Spinal cord (tissue), 10 donors: Measurements from ENCODE around the gene SMG1. TPM values are rescaled to one million over a fixed set of nuclear protein-coding genes. Genes with fewer than 3 reads are reported as not detected.
"Not testable (repeated sequence)": the region's sequence is repeated elsewhere in the genome, so short reads cannot be mapped to it uniquely, and the experiment has no call there.

Source experiments
- DNase-seq, 6 donors: peaks; one replicate each; pipeline versions ENCODE4 v3.0.0 to v3.0.0-alpha.2; 2013 to 2015; ENCODE audit warnings: low spot score in 6 of 6, low read depth in 4 of 6
- H3K27ac ChIP-seq: one replicate; pipeline ENCODE4 v1.5.1; 2013; ENCODE audit warnings: low read depth, low read length, control low read depth
- H3K27me3 ChIP-seq: one replicate; pipeline ENCODE4 v1.6.1; 2013; ENCODE audit warnings: low read length; ENCODE audit not compliant: control insufficient read depth, insufficient read depth
- H3K36me3 ChIP-seq: one replicate; pipeline ENCODE4 v1.6.1; 2013; ENCODE audit warnings: low read length; ENCODE audit not compliant: control insufficient read depth, insufficient read depth
- H3K4me1 ChIP-seq: one replicate; pipeline ENCODE4 v1.6.1; 2013; ENCODE audit warnings: low read length; ENCODE audit not compliant: control insufficient read depth, insufficient read depth
- H3K4me3 ChIP-seq: one replicate; pipeline ENCODE4 v1.5.1; 2013; ENCODE audit warnings: low read depth, low read length, control low read depth
- H3K9me3 ChIP-seq: one replicate; pipeline ENCODE4 v1.6.1; 2013; ENCODE audit warnings: low read length; ENCODE audit not compliant: control insufficient read depth, insufficient read depth
- WGBS: methylation state at CpG from one replicate; pipeline ENCODE4 v1.1.5; 2013; ENCODE audit warnings: missing lambda C conversion rate; ENCODE audit not compliant: insufficient coverage; 5-methylcytosine and 5-hydroxymethylcytosine counted together
- polyA plus RNA-seq, 2 donors: library from polyadenylated mRNA; unstranded; fragments of 120-200 nt; gene quantifications; one replicate each; pipeline ENCODE4 v1.2.1, GENCODE V29; 2013; ENCODE audit not compliant: insufficient read length in 2 of 2
- total RNA-seq, 2 donors: library from RNA; depleted of rRNA in 1 of 2; stranded (reverse); fragments of 120-200 nt in 1 of 2; fragments of >200 nt in 1 of 2; gene quantifications; one replicate each; pipeline versions ENCODE4 v1.2.3 to v1.2.4, GENCODE V29; 2013 to 2014
- donor health status: healthy.

The SMG1 gene
- total and polyA plus RNA-seq, 4 donors = 46.1 to 93.6 (median 47.7) TPM

GRCh38 chr16:18756639-18757038, 169.6 kb downstream of the SMG1 start:
- not testable (repeated sequence) for H3K36me3 ChIP-seq, H3K4me3 ChIP-seq, H3K9me3 ChIP-seq, DNase-seq, H3K27me3 ChIP-seq, H3K4me1 ChIP-seq, H3K27ac ChIP-seq
- WGBS = 85% methylated on average over 5 of the region's 9 CpGs

Other genes with a start within 250 kb of the SMG1 start
- gene RPS15A, start 136.1 kb downstream of the SMG1 start, total RNA-seq = 1,000 to 10,000 TPM in 1 of 2 donors, 100 to 1,000 TPM in 1; 894 to 2,682 TPM
- gene RPS15A, start 136.1 kb downstream of the SMG1 start, polyA plus RNA-seq = 100 to 1,000 TPM; 934 to 962 TPM
- 100 to 1,000 TPM; 229 to 481 TPM for gene ARL6IP1, start 124.9 kb downstream of the SMG1 start, total RNA-seq
- gene ARL6IP1, start 124.9 kb downstream of the SMG1 start, polyA plus RNA-seq = 100 to 1,000 TPM; 357 to 436 TPM
- gene TMC7, start 57.5 kb upstream of the SMG1 start, total RNA-seq = 1 to 10 TPM; 3.1 to 6.9 TPM
- gene TMC7, start 57.5 kb upstream of the SMG1 start, polyA plus RNA-seq = 1 to 10 TPM; 6.0 to 6.1 TPM
- gene COQ7, start 141.2 kb upstream of the SMG1 start, total RNA-seq = 10 to 100 TPM; 33.8 to 34.9 TPM
- 10 to 100 TPM; 36.2 to 38.0 TPM for gene COQ7, start 141.2 kb upstream of the SMG1 start, polyA plus RNA-seq
- 10 to 100 TPM; 14.2 to 18.5 TPM for gene ITPRIPL2, start 187.6 kb upstream of the SMG1 start, total RNA-seq
- gene ITPRIPL2, start 187.6 kb upstream of the SMG1 start, polyA plus RNA-seq = 1 to 10 TPM; 7.1 to 8.0 TPM
- 10 to 100 TPM; 11.3 to 13.5 TPM for gene SYT17, start 241.8 kb upstream of the SMG1 start, total RNA-seq
- 10 to 100 TPM; 35.1 to 46.1 TPM for gene SYT17, start 241.8 kb upstream of the SMG1 start, polyA plus RNA-seq